Ramos (cell line): ENCODE data around the gene SLC16A12.

Experiments
- in situ Hi-C: fragments of 300-500 bp; cut with MboI; formaldehyde crosslinking; loops from one replicate; pipeline ENCODE4 v1.14.3; 2022; ENCODE audit warnings: low sequenced_read_pairs; ENCODE audit not compliant: unreplicated experiment

SLC16A12 gene, protein sequence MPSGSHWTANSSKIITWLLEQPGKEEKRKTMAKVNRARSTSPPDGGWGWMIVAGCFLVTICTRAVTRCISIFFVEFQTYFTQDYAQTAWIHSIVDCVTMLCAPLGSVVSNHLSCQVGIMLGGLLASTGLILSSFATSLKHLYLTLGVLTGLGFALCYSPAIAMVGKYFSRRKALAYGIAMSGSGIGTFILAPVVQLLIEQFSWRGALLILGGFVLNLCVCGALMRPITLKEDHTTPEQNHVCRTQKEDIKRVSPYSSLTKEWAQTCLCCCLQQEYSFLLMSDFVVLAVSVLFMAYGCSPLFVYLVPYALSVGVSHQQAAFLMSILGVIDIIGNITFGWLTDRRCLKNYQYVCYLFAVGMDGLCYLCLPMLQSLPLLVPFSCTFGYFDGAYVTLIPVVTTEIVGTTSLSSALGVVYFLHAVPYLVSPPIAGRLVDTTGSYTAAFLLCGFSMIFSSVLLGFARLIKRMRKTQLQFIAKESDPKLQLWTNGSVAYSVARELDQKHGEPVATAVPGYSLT

DNA sequence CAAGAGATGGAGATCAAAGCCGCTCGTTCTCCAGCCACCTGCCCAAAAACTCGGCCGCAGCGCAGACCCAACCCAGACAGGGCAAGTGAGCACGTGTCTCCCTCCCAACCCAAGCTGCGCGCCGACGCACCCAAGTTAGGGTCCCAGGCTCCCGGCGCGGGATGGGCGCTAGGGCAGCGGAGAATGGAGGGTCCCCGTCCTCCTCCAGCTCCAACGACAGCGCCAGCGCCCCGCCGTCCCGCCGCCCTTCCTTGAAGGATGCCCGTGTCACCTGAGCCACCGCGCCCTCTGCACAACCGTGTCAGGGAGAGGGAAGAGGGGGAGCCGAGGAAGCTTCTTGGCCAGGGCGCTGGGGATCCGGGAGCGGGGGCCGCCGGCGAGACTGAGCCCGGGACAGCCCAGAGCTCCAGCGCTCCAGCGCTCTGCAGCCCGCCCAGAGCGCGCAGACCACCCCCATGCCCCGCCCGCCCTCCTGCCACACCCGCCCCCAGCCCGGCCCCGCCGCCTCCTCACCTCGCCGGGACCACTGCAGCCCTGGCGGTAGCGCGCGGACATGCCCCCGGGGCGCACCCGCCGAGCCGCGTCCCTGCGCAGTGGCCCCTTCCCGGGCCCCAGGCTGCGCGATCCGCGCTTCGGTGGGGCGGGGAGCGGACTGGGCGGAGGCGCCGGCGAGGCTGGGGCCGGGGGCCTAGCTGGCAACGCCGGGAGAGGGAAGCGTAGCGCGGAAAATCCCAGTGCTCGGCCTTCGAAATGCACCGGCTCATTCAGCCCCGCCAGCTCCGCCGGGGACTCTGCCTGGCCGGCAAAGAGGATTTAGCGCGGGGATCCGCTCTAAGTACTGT lies at the start of gene SLC16A12:
Gene SLC16A12, minus strand, starts transcription at position 424 of the 842 bp plus-strand sequence. CDS start 73,016 bp downstream, outside the sequence.
- in situ Hi-C loops: no loop called here

DNA sequence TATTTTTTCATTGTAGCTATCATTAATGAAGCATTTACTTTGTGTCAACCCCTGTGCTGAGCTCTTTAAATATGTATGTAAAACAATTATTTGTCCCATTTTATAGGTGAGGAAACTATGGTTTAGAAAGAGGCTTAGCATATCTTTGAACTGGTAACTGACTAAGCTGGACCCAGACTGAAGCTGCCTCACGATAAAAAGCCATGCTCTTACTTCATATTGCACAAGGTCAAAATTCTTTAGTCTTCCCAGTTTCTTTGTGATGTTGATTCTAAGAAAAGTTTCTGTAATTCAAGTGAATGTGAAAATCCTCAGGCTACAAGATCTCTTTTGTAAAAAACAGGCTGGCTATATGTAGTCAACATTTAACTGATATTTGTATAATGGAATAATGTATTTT lies 46.6 kb upstream of the SLC16A12 start:
- in situ Hi-C loops: no loop called here

DNA sequence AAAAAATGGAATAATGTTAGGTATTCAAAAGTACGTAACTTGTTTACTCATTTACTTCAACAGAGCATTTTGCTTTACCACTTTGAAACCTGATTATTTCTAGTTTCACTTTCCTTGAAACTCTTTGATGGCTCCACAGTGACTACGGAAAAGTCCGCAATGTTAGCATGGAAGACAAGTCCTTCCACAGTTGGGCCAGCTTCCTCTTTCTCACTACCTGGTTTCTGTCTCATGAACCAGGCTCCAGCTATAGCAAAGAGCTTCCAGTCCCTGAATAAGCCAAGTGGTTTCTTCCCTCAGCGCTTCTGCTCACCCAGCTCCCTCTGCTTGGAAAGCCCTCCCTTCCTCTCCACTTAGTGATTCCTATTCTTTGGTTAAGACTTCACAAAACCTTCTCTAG lies 44.8 kb upstream of the SLC16A12 start:
- in situ Hi-C loops: no loop called here

DNA sequence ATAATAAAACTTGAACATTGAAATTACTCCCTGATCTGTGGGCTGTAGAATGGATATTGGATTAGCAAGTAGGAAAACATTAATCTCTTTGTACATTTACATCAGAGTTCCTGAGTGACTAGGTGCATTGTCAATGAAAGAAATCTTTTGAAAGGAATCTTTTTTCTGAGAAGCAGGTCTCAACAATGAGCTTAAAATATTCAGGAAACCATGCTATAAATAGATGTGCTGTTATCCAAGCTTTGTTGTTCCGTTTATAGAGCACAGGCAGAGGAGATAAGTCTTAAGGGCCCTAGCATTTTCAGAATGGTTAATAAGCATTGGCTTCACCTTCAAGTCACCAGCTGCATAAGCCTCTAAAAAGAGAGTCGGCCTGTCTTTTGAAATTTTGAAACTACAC lies 41.3 kb upstream of the SLC16A12 start:
- in situ Hi-C loops: no loop called here

DNA sequence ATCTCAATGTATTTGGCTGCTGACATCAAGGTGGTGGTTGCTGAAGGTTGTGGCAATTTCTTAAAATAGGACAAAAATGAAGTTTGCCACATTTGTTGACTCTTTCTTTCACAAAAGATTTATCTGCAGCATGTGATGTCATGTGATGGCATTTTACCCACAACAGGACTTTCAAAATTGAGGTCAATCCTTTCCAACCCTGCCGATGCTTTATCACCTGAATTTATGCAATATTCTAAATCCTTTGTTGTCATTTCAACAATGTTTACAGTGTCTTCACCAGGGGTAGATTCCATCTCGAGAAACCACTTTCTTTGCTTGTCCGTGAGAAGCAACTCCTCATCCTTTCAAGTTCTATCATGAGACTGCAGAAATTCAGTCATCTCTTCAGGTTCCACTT lies 40.6 kb upstream of the SLC16A12 start:
- in situ Hi-C loops: no loop called here

DNA sequence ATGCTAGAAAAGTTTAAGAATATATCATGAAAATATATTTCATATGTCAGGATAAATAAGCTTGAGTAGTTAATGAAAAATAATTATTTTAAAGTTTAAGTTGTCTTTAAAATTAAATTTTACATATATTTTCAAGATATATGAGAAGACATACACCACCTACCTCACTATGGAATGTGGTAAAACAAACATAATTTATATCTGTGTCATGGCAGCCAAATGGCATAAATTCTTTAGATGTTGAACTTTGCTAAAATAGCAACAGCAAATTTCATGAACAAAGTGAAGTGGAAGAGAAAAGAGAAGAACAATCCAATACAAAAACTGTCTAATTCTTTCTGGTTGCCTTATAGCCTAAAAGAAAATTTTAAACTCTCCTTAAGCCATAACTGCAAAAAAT lies 39.6 kb upstream of the SLC16A12 start:
- in situ Hi-C loops: no loop called here

DNA sequence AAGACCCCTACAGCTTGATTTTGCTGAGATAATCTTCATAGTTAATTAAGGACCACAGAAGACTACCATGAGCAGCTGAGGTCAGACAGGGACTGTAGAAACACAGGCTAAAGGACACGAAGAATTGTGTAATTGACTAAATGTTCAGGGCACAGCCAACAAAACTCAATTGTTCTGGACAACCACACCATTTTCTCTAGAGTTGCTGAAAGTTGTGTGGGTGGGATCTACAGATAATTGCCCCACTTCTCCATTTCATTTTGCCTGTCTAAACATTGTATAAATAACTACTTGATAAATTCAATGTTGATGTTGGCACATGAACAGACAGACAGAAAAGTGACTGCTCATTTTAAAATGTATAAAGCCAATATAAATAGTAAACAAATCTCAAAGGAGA lies 39.0 kb upstream of the SLC16A12 start:
- in situ Hi-C loops: no loop called here

DNA sequence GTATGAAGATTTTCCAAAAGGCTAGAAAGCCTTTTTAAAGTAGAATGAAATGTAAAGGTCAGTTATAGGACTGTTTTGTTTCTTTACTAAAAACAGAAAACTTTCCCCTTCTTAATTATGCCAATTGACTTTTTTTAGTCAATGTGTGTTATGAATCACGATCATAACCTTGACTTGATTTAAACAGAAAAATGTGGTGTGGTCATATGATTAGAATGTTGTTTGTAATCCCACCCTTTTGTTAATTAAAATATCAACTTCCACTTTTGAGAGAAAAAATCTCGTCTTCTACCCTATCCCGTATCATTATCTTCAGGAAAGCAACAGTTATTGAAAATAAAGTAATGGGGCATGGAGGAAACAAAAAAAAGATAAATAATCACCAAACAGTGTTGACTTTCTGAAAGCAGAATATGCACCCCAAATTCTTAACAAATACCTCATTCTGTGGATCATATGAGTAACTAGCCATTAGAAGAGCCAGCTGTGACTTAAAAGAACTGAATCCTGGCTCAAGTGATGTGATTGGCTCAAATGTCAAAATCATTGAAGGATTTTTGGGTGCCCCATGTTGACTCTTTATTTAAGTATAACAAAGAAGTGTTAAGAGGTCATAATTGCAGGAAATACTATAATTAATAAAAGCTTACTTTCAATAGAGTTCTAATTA lies 32.3 kb upstream of the SLC16A12 start:
- in situ Hi-C loops: loop anchor here (10.0 kb wide), 1 partner anchor 313 kb away; the partner anchor contains the start of gene LIPA

DNA sequence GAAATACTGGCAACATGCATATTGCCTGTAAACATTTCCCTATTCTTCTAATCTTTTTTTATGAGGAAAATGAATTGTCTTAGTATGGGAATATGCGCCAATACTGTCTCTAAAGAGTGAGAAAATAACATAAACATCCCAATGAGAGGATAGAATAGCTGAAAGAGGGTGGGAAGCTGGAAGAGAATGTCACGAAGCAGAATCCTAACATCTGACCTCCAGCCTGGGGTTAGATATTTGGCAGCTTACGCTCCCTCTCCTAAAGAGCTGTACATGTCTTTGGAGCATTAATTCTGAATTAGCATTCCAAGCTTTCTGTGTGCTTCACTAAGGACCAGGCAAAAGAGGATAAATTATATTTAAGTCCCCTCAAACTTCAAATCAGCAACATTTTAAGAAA lies 31.6 kb upstream of the SLC16A12 start:
- in situ Hi-C loops: loop anchor here (10.0 kb wide), 1 partner anchor 312 kb away; the partner anchor contains the start of gene LIPA

DNA sequence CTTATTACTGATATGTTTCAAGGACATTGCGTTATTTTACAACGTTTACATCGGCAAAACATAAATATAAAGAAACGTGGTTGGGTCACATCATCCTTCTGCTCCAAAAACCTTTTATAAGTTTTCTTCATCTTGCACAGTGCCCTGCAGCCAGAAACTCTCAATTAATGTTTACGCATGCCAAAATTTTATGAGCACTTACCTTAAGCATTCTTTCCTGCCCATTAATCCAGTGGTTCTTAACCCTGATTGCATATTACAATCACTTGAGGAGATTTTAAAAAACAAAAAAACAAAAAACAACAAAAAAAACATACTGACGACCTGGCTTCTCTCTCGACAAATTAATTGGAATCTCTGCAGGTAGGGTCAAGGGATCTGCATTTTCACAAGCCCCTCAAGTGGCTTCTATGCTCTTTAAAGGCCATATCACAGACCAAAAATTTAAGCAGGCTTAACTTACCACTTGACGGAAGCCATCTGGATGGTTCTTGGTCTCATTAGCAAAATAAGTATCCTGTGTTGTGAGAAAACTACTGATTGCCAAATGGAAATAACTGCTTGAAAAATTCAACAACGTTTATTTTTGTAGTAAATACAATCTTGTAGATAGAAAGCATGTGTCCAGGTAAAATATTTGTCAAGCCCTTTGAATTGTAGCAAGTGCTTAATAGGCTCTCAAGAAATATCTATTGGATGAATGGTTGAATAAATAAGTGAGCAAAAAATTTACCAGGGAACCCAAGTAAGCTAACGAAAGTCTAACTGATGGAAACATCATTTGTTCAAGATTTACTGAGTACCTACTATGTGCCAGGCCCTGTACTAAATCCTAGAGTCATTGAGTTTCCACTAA lies 30.9 kb upstream of the SLC16A12 start:
- in situ Hi-C loops: loop anchor here (10.0 kb wide), 1 partner anchor 312 kb away; the partner anchor contains the start of gene LIPA

DNA sequence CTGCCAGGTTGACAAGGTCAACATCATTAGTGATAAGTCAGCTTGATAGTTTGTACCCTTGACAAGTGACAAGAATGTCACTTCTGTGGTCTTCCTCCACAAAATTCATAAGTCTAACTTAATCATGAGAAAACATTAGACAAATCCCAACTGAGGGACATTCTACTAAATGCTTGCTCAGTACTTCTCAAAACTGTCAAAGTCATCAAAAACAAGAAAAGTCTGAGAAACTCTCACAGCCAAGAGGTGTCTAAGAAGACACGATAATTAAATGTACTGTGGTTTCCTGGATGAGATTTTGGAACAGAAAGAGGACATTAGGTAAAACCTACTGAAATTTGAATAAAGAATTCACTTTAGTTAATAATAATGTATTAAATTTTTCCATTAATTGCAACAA lies 29.8 kb upstream of the SLC16A12 start:
- in situ Hi-C loops: loop anchor here (10.0 kb wide), 1 partner anchor 310 kb away; the partner anchor contains the start of gene LIPA

DNA sequence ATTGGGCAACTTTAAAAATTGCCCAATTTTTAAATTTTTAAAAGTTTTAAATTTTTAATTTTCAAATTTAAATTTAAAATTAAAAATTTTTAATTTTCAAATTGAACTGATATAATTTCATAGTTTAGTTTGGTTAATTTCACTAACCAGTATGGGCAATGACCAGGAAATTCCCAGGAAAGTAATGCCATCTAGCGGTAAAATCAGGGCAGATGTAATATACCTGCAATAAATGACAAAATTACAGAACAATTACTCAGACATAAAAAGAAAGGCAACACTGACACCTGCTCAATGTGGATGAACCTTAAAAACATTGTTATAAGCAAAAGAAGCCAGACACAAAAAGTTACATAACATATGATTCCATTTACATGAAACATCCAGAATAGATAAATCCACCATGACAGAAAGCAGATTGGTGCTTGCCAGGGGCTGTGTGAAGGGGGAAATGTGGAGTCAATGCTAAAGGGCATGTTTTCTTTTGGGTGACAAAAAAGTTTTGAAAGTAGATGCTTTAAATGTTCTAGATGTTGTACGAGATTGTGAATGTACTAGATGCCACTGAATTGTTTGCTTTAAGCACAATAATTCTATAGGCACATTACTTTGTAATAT lies 28.6 kb upstream of the SLC16A12 start:
- in situ Hi-C loops: loop anchor here (10.0 kb wide), 1 partner anchor 309 kb away; the partner anchor contains the start of gene LIPA

DNA sequence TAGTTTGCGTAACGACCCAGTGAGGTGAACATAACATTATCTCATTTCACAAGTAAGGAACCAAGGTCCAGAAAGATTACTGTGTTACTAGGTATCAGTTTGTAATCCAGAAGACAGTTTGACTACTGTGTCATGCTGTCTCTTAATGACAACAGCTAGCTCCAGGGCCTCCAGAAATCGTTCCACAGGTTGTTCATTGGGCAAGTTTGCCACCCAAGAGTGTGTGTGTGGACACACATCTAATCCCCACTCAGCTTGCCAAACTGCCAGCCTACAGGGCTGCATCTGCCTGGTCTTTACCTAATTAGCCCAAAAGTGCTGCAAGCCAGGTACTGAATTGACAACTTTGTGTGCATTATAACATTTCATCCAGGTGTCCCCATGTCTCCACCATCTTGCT lies 27.9 kb upstream of the SLC16A12 start:
- in situ Hi-C loops: loop anchor here (10.0 kb wide), 1 partner anchor 309 kb away; the partner anchor contains the start of gene LIPA

DNA sequence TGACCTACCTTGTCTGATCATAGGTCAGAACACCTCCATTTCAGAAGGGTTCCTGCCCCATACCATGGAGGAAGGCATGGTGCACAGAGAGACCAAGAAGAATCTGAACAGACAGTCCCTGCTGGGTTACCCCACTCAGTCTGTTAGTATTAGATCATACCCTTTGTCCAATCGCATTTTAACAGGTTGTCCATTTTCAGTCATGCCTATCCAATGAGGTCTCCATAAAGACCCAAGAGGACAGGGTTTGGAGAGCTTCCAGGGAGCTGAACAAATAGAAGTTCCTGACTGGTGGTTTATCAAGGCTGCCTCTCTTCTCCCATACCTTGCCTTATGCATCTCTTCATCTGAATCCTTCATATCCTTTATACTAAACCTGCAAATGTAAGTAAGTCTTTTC lies 21.2 kb upstream of the SLC16A12 start:
- in situ Hi-C loops: no loop called here

DNA sequence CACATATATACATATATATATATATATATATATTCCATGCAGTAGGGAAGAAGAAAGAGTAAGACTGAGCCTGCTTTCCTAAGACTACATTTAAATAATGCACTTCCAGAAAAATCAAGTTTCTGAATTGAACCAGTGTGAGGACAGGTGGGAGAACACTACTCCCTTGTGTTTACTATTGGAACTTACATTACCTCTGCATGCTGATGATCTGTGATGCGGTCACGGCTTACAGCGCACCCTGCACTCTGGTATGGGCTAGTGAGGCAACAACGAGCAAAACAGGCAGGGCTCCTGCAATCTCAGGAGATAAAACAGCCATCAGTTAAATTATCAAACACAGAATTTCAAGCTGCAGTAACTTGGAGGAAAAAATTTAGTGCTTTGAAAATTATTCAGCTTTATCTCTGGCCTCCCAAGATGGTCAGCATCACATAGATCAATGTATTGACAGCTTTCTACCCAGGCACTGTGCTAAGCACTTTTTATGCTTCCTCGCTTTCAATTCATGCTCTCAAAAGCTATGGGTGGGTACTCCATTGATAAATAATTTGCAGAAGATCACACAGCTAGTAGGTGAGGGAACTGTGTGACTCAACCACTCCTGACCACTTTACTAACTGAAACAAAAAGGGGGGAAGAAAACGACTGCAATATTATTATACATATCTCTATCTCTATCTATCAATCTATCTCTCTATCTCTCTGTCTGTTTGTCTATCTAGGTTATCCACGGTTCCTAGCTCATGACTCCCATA lies 20.5 kb upstream of the SLC16A12 start:
- in situ Hi-C loops: no loop called here

DNA sequence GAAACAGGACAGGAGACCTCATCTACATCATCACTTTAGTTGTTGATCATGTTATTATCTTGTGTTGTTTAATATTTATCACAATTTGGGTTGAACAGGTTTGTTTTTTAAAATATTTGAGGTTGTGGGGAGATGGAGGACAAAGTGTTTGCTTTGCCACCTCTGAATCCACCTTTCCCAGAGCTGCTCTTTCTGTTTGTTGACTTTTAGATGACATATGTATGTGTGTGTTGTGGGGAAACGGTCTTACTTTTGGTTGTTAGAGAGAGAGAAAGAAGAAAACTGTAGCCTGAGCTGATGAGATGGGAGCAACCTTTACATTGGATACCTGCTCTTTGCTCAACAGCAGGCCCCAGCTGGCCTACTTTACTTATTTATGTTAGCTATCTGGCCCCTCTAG lies 19.0 kb upstream of the SLC16A12 start:
- in situ Hi-C loops: no loop called here

DNA sequence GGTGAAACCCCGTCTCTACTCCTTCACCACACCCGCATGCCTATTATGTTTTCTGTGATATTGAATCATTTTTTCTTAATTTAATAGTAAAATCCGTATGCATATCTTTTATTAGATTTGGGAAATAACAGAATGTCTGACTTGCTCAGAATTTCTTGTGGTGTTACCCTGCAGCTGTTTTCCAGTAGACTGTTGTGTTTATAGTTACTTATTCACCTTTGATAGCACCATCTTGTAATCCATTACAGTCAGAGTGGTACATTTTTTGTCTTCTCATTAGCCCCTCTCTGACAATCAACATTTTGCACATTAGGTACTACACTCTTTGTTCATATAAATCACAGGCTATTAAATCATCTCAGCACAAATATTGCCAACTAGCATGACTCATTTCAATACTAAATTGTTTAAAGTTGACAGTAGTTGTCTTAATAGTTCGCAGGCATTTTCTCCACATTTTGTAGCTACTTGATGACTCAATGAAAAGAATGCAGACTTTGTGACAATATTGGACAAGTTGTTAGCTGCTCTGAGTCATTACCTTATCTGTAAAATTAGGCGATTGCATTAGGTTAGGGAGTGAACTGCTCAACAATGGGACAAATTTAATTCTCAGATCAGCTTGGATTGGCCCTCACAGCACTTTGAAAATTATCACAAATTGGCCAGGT lies 17.8 kb upstream of the SLC16A12 start:
- in situ Hi-C loops: no loop called here

DNA sequence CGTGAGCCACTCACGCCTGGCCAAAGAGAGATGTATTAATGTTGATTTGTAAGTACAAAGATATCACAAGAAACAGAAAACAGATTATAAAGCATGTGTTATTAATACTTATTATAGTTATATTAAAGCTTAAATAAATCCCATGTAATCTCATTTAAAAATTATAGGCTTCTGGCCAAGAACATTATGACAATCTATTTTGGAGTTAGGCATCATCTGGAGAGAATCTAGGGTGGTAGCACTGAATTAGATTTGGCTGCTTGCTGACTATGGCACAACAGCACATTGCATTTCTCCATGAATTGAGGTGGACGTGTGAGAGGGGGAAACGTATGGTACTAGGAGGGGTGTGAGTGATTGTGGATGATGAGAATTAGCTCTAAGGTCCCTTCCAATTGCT lies 16.8 kb upstream of the SLC16A12 start:
- in situ Hi-C loops: no loop called here
